ENCODE results near the gene HHIPL1.

The HHIPL1 gene

GRCh38 chr14:99644723-99645544 lies at the start of gene HHIPL1:
Gene HHIPL1, plus strand, starts transcription at chr14:99645129. Its CDS starts 79 bp downstream, at chr14:99645208.
- TF ChIP-seq CTCF (IDR thresholded peaks at IDR 0.05; ENCODE audit: insufficient read depth, missing control alignments): no peak
- no peak for DNase-seq (ENCODE audit: insufficient read length, low spot score)
- no peak for FAIRE-seq

GRCh38 chr14:99595524-99595923 lies 49.4 kb upstream of the HHIPL1 start:
- FAIRE-seq (no peak), DNase-seq (ENCODE audit: insufficient read length, low spot score) (no peak)
- no peak for TF ChIP-seq CTCF (IDR thresholded peaks at IDR 0.05; ENCODE audit: insufficient read depth, missing control alignments)

GRCh38 chr14:99596071-99596627 lies 48.8 kb upstream of the HHIPL1 start:
- FAIRE-seq (no peak), DNase-seq (ENCODE audit: insufficient read length, low spot score) (no peak)
- no peak for TF ChIP-seq CTCF (IDR thresholded peaks at IDR 0.05; ENCODE audit: insufficient read depth, missing control alignments)

GRCh38 chr14:99596772-99597171 lies 48.2 kb upstream of the HHIPL1 start:
- FAIRE-seq: no peak
- DNase-seq (ENCODE audit: insufficient read length, low spot score): no peak
- TF ChIP-seq CTCF (IDR thresholded peaks at IDR 0.05; ENCODE audit: insufficient read depth, missing control alignments): no peak

- DNase-seq (ENCODE audit: insufficient read length, low spot score): no peak
- no peak for FAIRE-seq
- no peak for TF ChIP-seq CTCF (IDR thresholded peaks at IDR 0.05; ENCODE audit: insufficient read depth, missing control alignments)
Measured at GRCh38 chr14:99597911-99598600, 46.9 kb upstream of the HHIPL1 start.

- DNase-seq (ENCODE audit: insufficient read length, low spot score) (no peak), FAIRE-seq (no peak)
- TF ChIP-seq CTCF (IDR thresholded peaks at IDR 0.05; ENCODE audit: insufficient read depth, missing control alignments): no peak
Measured at GRCh38 chr14:99598774-99599173, 46.2 kb upstream of the HHIPL1 start.
